GM12873 (cell line): ENCODE measurements around the gene LAMA3.

Experiments
- CTCF ChIP-seq: IDR thresholded peaks from 2 replicates; pipeline ENCODE4 v1.5.1; 2012; ENCODE audit warnings: low read depth, mild to moderate bottlenecking, moderate library complexity, low read length, control low read depth; ENCODE audit not compliant: insufficient read depth; ENCODE audit errors: missing control alignments

The LAMA3 gene

GRCh38 chr18:23688528-23688927 is 725 bp upstream of the LAMA3 start:
- no peak for TF ChIP-seq CTCF

- no peak for TF ChIP-seq CTCF
Observed at GRCh38 chr18:23689616-23690504, 607 bp downstream of the LAMA3 start.

- TF ChIP-seq CTCF = no peak
Observed at GRCh38 chr18:23690505-23691068, 1.3 kb downstream of the LAMA3 start.

- TF ChIP-seq CTCF = no peak
Observed at GRCh38 chr18:23693846-23694245, 4.6 kb downstream of the LAMA3 start.

- no peak for TF ChIP-seq CTCF
Observed at GRCh38 chr18:23694637-23695430, 5.6 kb downstream of the LAMA3 start.

GRCh38 chr18:23701017-23701416 is 11.8 kb downstream of the LAMA3 start:
- no peak for TF ChIP-seq CTCF

- no peak for TF ChIP-seq CTCF
Observed at GRCh38 chr18:23701544-23702064, 12.4 kb downstream of the LAMA3 start.
